ACHN (cell line): ENCODE measurements around the gene YJU2.
"Not testable (repeated sequence)": the region's sequence is repeated elsewhere in the genome, so short reads cannot be mapped to it uniquely, and the experiment has no call there.

Experiments
- DNase-seq: peaks from one replicate; pipeline ENCODE4 v3.0.0-alpha.2; 2015
- in situ Hi-C: cut with HindIII; loops from 2 replicates; pipeline ENCODE4 v1.10.0; 2017; ENCODE audit warnings: low sequenced_read_pairs, low pct_ligation_motif_present, low pct_unique_long_range_greater_than_20kb

The YJU2 gene

DNA sequence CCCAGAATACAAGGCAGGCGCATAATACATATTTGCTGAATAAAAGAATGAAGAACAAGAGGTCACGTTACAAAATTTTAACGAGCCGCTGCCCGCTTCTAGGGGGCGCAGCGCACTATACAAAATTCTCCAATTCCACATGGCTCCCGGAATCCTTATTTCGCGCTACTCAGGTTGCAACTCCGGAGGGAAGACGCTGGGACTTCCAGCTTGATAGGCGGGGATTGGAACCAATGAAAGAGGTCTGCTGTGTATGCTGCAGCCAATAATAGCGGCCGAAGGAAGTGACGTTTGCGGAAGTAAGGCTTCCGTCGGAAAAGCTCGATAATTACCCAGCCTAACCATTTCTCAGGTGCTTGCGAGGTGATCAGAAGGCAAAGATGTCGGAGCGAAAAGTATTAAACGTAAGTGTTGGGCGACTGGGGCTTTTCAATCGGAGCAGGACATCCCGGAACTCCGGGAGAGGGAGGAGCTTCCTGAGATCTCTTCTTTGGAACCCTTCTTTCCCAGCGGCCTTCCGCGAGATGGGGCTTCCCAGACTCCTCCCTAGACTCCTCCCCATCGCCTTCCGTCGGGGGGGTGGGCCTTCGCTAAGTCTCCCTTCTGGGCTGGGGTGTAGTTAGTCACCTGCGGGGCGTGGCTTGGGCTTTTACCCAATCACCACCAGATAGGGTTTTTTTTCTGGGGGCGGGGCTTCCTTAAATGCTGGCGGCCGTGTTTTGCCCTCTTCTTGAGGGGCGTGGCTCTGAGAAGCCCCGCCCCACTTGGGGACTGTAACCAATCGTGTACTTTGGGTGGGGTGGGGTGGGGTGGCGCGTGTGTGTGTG is at the start of gene YJU2:
TSS of gene YJU2 (plus strand) at position 314 of the 827 bp plus-strand sequence. CDS start at position 381, 67 bp downstream.
- peak; percentile 98 for DNase-seq
- in situ Hi-C loops, result no loop called here

- no peak for DNase-seq
- in situ Hi-C loops, result no loop called here
Measured at GRCh38 chr19:4197228-4197624, 49.7 kb upstream of the YJU2 start.

DNA sequence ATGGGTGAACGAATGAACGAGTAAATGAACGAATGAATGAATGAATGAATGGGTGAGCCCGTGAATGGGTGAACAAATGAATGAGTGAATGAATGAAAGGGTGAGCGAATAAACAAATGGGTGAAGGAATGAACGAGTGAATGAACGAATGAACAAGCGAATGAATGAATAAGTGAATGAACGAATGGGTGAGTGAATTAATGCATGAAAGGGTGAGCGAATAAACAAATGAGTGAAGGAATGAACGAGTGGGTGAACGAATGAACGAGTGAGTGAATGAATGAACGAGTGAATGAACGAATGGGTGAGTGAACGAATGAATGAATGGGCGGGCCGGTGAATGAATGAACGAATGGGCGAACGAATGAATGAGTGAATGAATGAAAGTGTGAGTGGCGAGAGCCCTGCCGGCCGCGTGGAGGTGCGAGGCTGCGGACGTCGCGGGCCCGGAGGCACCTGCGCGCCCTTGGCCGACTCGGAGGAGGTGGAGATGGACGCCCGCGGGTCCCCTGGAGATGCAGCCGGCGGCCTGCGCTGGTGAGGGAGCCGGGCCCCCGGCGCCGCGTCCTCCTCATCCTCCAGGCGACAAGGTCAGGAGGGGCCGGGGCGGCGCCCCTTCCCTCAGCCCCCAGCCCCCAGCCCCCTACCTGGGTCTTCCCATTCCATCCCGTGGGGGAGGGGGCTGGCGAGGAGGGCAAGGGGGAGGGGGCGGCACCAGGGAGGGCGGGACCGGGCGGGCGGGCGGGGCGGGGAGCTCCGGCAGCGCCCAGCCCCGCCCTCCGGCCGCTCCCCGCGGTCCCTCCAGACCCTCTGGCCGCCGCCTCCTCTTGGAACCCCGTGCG is 49.0 kb upstream of the YJU2 start:
- in situ Hi-C loops, result no loop called here
- no peak for DNase-seq

- in situ Hi-C loops, result no loop called here
- no peak for DNase-seq
Measured at GRCh38 chr19:4198467-4199126, 48.3 kb upstream of the YJU2 start.

- in situ Hi-C loops, result no loop called here
- no peak for DNase-seq
Measured at GRCh38 chr19:4199699-4200293, 47.1 kb upstream of the YJU2 start.

- in situ Hi-C loops, result no loop called here
Measured at GRCh38 chr19:4200940-4201542, 45.8 kb upstream of the YJU2 start.

GRCh38 chr19:4201798-4202197 is 45.1 kb upstream of the YJU2 start:
- DNase-seq, result no peak
- in situ Hi-C loops, result no loop called here

More at GRCh38 chr19:4200940-4201542, 45.8 kb upstream of the YJU2 start:
- no peak for DNase-seq

DNA sequence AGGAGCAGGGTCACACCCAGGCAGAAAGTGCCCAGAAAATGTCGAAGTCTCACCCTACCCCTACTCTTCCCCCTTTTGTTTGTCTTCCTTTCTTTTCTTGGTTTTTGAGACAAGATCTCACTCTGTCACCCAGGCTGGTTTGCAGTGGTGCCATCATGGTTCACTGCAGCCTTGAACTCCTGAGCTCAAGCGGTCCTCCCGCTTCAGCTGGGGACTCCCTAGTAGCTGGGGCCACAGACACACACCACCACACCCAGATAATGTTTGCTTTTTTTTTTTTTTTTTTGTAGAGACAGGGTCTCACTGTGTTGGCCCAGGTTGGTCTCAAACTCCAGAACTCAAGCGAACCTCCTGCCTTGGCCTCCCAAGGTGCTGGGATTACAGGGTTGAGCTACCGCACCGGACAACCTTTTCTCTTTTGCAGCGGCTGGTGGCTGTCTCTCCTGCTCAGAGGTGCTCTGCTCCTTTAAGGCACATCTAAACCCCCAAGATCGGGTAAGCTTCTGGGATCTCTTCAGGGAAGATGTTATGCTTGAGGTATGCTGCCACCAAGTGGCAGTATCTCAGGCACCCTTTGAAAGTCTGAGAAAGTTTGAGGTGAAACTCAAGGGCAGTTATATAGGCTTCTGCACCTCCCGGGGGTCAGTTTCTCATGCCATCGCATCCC is 39.9 kb upstream of the YJU2 start:
- peak; percentile 59 for DNase-seq
- in situ Hi-C loops, result no loop called here

- peak; percentile 63 for DNase-seq
- in situ Hi-C loops, result no loop called here
Measured at GRCh38 chr19:4208385-4209094, 38.3 kb upstream of the YJU2 start.

- in situ Hi-C loops, result no loop called here
- no peak for DNase-seq
Measured at GRCh38 chr19:4210166-4210731, 36.6 kb upstream of the YJU2 start.

GRCh38 chr19:4213116-4213515 is 33.8 kb upstream of the YJU2 start:
- in situ Hi-C loops, result no loop called here
- DNase-seq, result no peak

DNA sequence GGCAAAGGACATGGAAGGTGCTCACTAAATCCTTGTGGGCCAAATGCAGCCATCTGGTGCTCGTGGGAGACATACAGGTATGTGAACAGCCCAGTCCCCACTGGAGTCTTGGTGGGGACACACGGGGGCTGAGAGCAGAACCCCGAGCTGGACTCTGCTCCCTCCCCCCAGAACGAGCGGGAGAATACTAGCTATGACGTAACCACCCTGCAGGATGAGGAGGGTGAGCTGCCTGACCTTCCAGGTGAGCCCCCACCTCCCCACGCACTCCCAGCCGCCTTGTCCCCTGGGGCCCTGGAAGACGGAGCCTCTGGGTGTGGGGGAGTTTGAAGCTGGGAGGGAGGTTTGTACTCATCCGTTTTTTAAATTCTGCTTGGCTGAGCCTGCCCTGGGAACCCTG is 31.1 kb upstream of the YJU2 start:
- in situ Hi-C loops, result no loop called here
- no peak for DNase-seq

DNA sequence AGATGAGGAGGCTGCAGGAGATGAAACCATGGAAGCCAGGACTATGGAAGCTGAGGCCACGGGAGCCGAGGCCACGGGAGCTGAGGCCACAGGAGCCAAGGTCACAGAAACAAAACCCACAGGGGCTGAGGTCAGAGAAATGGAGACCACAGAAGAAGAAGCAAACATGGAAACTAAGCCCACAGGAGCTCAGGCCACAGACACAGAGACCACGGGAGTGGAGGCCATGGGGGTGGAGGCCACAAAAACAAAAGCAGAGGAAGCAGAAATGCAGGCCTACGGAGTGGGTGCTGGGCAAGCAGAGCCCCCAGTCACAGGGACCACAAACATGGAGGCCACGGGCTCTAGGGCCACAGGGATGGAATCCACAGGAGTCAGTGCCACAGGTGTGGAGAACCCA is 30.0 kb upstream of the YJU2 start:
- in situ Hi-C loops, result no loop called here
- DNase-seq, result no peak

GRCh38 chr19:4217429-4218264 is 29.2 kb upstream of the YJU2 start:
- in situ Hi-C loops, result no loop called here
- DNase-seq, result no peak

GRCh38 chr19:4218523-4218922 is 28.4 kb upstream of the YJU2 start:
- in situ Hi-C loops, DNase-seq: not testable (repeated sequence)

GRCh38 chr19:4220188-4220587 is 26.7 kb upstream of the YJU2 start:
- in situ Hi-C loops, result no loop called here
- no peak for DNase-seq
